Hepatocyte (in vitro differentiated cells): Measurements from ENCODE around the gene GPR139.

Source experiments
- EZH2 ChIP-seq: fragments of 200-600 bp; sonication (generic); IDR thresholded peaks from 2 replicates; pipeline ENCODE4 v1.6.1; 2016; ENCODE audit warnings: antibody characterized with exemption, mild to moderate bottlenecking, borderline replicate concordance
- TF ChIP-seq, protein P1 (sequence below): fragments of 200-600 bp; sonication (generic); IDR thresholded peaks from 2 replicates; pipeline ENCODE4 v1.5.1; 2016; ENCODE audit warnings: antibody characterized with exemption, mild to moderate bottlenecking; ENCODE audit not compliant: poor library complexity

DNA sequence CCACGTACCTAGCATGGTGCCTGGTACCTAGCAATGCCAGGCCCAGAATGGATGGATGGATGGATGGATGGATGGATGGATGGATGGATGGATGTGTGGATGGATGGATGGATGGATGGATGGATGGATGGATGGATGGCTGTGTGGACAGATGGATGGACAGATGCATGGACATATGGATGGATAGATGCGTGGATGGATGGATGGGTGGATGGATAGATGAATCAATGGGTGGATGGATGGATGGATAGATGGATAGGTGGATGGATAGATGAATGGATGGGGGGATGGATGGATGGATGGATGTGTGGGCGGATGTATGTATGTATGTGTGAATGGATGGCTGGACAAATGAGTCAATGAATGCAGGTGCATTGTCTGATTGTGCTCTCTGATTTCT, 12.6 kb downstream of the GPR139 start:
- no peak for TF ChIP-seq EZH2
- TF ChIP-seq, protein P1, sequence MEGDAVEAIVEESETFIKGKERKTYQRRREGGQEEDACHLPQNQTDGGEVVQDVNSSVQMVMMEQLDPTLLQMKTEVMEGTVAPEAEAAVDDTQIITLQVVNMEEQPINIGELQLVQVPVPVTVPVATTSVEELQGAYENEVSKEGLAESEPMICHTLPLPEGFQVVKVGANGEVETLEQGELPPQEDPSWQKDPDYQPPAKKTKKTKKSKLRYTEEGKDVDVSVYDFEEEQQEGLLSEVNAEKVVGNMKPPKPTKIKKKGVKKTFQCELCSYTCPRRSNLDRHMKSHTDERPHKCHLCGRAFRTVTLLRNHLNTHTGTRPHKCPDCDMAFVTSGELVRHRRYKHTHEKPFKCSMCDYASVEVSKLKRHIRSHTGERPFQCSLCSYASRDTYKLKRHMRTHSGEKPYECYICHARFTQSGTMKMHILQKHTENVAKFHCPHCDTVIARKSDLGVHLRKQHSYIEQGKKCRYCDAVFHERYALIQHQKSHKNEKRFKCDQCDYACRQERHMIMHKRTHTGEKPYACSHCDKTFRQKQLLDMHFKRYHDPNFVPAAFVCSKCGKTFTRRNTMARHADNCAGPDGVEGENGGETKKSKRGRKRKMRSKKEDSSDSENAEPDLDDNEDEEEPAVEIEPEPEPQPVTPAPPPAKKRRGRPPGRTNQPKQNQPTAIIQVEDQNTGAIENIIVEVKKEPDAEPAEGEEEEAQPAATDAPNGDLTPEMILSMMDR = no peak
